Lower leg skin (tissue), 3 donors: ENCODE results near the gene TNF.

Source experiments
- CTCF ChIP-seq, 3 donors: fragments of 450-650 bp; IDR thresholded peaks; one replicate each; pipeline ENCODE4 v1.5.1; 2016; ENCODE audit warnings: antibody characterized with exemption in 3 of 3, mild to moderate bottlenecking in 3 of 3, moderate library complexity in 2 of 3
- POLR2A ChIP-seq, 2 donors: fragments of 450-650 bp; IDR thresholded peaks; one replicate each; pipeline ENCODE4 v1.6.1; 2016 to 2017; ENCODE audit warnings: antibody characterized with exemption in 2 of 2, mild to moderate bottlenecking in 1 of 2, moderate library complexity in 1 of 2

GRCh38 chr6:31541059-31541657, 34.2 kb upstream of the TNF start:
- no peak for TF ChIP-seq CTCF (IDR thresholded peaks at IDR 0.05)
- TF ChIP-seq POLR2A (IDR thresholded peaks at IDR 0.05) = no peak
